Lung (tissue), 12 donors: ENCODE results near the gene ERBB4. TPM values are rescaled to one million over a fixed set of nuclear protein-coding genes. Genes with fewer than 3 reads are reported as not detected.
A peak's percentile ranks its signal among the peaks of the same experiment; 100 is the strongest.

Experiments used
- ATAC-seq: fragments of 200-7000 bp; cut with Tn5 transposase; one replicate; pipeline ENCODE4 v1.9.1; 2020; ENCODE audit warnings: moderate number of reproducible peaks; ENCODE audit not compliant: insufficient read depth, low FRiP score
- DNase-seq, 3 donors: peaks; one replicate each; pipeline ENCODE4 v3.0.0-alpha.2; 2013 to 2017
- H3K27ac ChIP-seq, 2 donors: one replicate each; pipeline ENCODE4 v1.5.1; 2013; ENCODE audit warnings: mild to moderate bottlenecking in 2 of 2, moderate library complexity in 2 of 2, control low read depth in 1 of 2, inconsistent platforms in 1 of 2, low read depth in 1 of 2, low read length in 1 of 2
- H3K27me3 ChIP-seq, 3 donors: one replicate each; pipeline ENCODE4 v1.5.1; 2013; ENCODE audit warnings: low read length in 2 of 3; ENCODE audit not compliant: control insufficient read depth in 3 of 3, insufficient read depth in 3 of 3
- H3K36me3 ChIP-seq, 4 donors: one replicate each; pipeline ENCODE4 v1.5.1; 2013; ENCODE audit warnings: low read length in 4 of 4, mild to moderate bottlenecking in 1 of 4, moderate library complexity in 1 of 4; ENCODE audit not compliant: control insufficient read depth in 4 of 4, insufficient read depth in 4 of 4
- H3K4me1 ChIP-seq, 5 donors: one replicate each; pipeline ENCODE4 v1.5.1; 2013; ENCODE audit warnings: low read length in 5 of 5, mild to moderate bottlenecking in 2 of 5, moderate library complexity in 1 of 5; ENCODE audit not compliant: control insufficient read depth in 5 of 5, insufficient read depth in 5 of 5
- H3K4me3 ChIP-seq: one replicate; pipeline ENCODE4 v1.5.1; 2013; ENCODE audit warnings: mild to moderate bottlenecking, control low read depth, moderate library complexity
- H3K9ac ChIP-seq, 2 donors: one replicate each; pipeline ENCODE4 v1.5.1; 2013; ENCODE audit warnings: low read length in 2 of 2, control low read depth in 1 of 2; ENCODE audit not compliant: insufficient read depth in 1 of 2
- H3K9me3 ChIP-seq, 4 donors: one replicate each; pipeline ENCODE4 v1.5.1; 2013; ENCODE audit warnings: low read length in 3 of 4, mild to moderate bottlenecking in 1 of 4, moderate library complexity in 1 of 4; ENCODE audit not compliant: control insufficient read depth in 4 of 4, insufficient read depth in 3 of 4
- CTCF ChIP-seq: IDR thresholded peaks from 2 replicates; pipeline ENCODE4 v1.5.1; 2012; ENCODE audit warnings: mild to moderate bottlenecking; ENCODE audit errors: control extremely low read depth, extremely low read depth
- WGBS, 2 donors: extraction: QIAGEN DNeasy Blood & Tissue Kit; methylation state at CpG; one replicate each; pipeline ENCODE4 v1.1.7; 2013; 5-methylcytosine and 5-hydroxymethylcytosine counted together
- polyA plus RNA-seq, 2 donors: library from polyadenylated mRNA; stranded (reverse); fragments of 200-250 nt; gene quantifications; one replicate each; pipeline ENCODE4 v1.2.1, GENCODE V29; 2013
- total RNA-seq, 2 donors: library from RNA; depleted of rRNA in 1 of 2; stranded (reverse); fragments of >200 nt in 1 of 2; gene quantifications; one replicate each; pipeline ENCODE4 v1.2.1, GENCODE V29; 2014 to 2021
- donor health status: control.
- donor health status: control.
- donor health status: Bipolar disorder and iron deficiency.
- donor health status: healthy.
- donor health status: DM: yes; HTN: yes; CAD: no.

The ERBB4 gene
- total and polyA plus RNA-seq, 4 donors = 0.41 to 16.8 (median 5.3) TPM

GRCh38 chr2:211463397-211463796 is 1075.2 kb downstream of the ERBB4 start:
- H3K9ac ChIP-seq = no peak overlapping the region
- DNase-seq (no peak), ATAC-seq (no peak)
- no peaks in the 10 kb centered on the region for H3K36me3 ChIP-seq
- 70 to 80% methylated on average over 3 of the region's 3 CpGs for WGBS, 2 donors
- H3K27me3 ChIP-seq = no peaks in the 10 kb centered on the region
- no peak for TF ChIP-seq CTCF
- no peak overlapping the region for H3K4me3 ChIP-seq
- no peak overlapping the region for H3K27ac ChIP-seq
- no peaks in the 10 kb centered on the region for H3K4me1 ChIP-seq
- H3K9me3 ChIP-seq = no peaks in the 10 kb centered on the region

- Histone ChIP-seq H3K9me3 (no peaks in the 10 kb centered on the region), H3K4me3 (no peak overlapping the region), H3K36me3 (no peaks in the 10 kb centered on the region), H3K9ac (no peak overlapping the region), H3K4me1 (peaks cover 0 to 10% (median 0%) of the 10 kb centered on the region in 5 donors), H3K27ac (no peak overlapping the region), H3K27me3 (no peaks in the 10 kb centered on the region)
- 95 to 97% methylated on average over 1 of the region's 1 CpG for WGBS, 2 donors
- no peak for TF ChIP-seq CTCF
- ATAC-seq (no peak), DNase-seq (no peak)
These were observed 1079.6 kb downstream of the ERBB4 start for GRCh38 chr2:211458974-211459373.

GRCh38 chr2:211457325-211457724 is 1081.3 kb downstream of the ERBB4 start:
- Histone ChIP-seq H3K27ac (no peak overlapping the region), H3K36me3 (no peaks in the 10 kb centered on the region), H3K27me3 (no peaks in the 10 kb centered on the region), H3K9me3 (no peaks in the 10 kb centered on the region), H3K4me3 (no peak overlapping the region), H3K4me1 (peaks cover 0 to 10% (median 0%) of the 10 kb centered on the region in 5 donors), H3K9ac (no peak overlapping the region)
- WGBS, 2 donors = 39 to 53% methylated on average over 2 of the region's 2 CpGs
- peak in 1 of 3 donors; percentile 44 for DNase-seq
- TF ChIP-seq CTCF = no peak
- no peak for ATAC-seq

- ATAC-seq (peak; percentile 70), DNase-seq (peak; percentile 71 to 89 (median 80))
- TF ChIP-seq CTCF = peak; percentile 42
- Histone ChIP-seq H3K4me3 (no peak overlapping the region), H3K36me3 (no peaks in the 10 kb centered on the region), H3K4me1 (peaks cover 0 to 10% (median 0%) of the 10 kb centered on the region in 5 donors), H3K27ac (no peak overlapping the region), H3K9ac (no peak overlapping the region), H3K9me3 (no peaks in the 10 kb centered on the region), H3K27me3 (no peaks in the 10 kb centered on the region)
- 78 to 88% methylated on average over 1 of the region's 1 CpG for WGBS, 2 donors
These were observed 1083.3 kb downstream of the ERBB4 start for GRCh38 chr2:211455216-211455841.
